Cardiac atrium fibroblast (primary cell): Measurements from ENCODE around the gene RAB5IF. TPM values are rescaled to one million over a fixed set of nuclear protein-coding genes. Genes with fewer than 3 reads are reported as not detected.

Experiments
- total RNA-seq: library from RNA; depleted of rRNA; stranded (reverse); fragments of >200 nt; gene quantifications from 2 replicates; pipeline ENCODE4 v1.2.3, GENCODE V29; 2015

The RAB5IF gene, protein sequence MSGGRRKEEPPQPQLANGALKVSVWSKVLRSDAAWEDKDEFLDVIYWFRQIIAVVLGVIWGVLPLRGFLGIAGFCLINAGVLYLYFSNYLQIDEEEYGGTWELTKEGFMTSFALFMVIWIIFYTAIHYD
- 98.3 and 102 TPM in 2 replicates for total RNA-seq

DNA sequence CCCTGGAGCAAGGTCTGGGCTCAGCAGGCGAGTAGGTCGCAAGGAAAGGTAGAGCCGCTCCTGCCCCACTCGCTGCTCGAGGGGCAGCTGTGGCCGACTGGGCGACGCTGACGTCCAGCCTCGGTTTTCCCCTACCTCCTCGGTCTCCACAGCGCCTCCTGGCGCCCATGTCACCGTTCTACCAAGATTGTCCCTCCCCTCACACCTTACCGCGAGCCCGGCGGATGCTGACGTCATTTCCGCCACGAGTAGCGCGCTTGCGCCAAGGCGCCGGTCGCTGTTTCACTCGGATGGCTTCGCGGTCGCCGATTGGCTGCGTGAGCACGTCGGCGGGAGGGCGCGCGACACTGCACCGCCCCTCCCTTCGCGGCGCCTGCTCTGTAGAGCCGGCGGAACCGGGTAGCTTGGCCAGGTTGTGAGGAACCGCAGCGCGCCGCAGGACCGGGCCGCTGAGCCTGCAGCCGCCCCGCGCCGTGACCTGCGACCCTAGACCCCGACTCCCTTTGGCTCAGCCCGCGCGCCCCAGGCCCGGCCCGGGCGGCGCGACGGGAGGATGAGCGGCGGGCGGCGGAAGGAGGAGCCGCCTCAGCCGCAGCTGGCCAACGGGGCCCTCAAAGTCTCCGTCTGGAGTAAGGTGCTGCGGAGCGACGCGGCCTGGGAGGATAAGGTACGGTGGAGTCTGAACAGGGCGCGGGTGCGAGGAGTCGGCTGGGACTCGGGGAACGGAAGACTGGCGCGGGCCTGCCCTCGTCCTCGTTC, at the start of gene RAB5IF:
Gene RAB5IF (plus strand): TSS at position 381 of the 759 bp plus-strand sequence. CDS start 173 bp downstream, at position 554.

DNA sequence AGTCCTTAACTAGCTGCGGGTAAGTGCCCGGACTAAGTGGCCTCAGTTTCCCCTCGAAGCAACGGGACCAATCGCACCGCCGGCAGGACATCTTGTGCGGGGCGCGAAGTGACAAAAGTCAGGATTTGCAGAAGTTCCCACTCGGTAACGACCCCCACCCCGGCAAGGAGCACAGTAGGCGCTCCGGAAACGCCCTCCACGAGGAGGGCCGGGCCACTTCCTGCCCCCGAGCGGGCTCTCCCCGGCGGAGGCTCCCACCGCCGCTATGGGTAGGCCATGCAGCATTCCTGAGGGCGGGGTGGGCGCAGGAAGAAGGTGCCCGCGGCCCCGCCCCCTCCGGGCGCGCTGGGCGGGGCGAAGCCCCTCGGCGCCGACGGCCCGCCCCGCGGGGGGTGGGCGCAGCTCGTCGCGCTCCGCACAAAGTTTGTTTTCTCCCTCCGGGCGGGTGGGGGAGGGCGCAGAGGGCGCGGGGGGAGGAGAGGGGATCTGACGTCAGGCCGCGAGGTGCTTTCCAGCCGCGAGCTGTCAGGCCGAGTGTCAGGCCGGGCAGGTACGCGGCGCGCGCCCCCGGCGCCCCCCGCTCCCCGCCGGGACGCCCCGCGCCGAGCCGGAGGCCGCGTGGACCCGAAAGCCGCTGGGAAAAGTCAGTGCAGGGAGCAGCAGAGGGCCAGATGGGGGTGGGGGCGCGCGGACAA, 32.3 kb upstream of the RAB5IF start, which contains the start of gene TGIF2:
Gene TGIF2 (plus strand): TSS at position 495 of the 695 bp plus-strand sequence. CDS start 5,178 bp downstream, outside the sequence.

DNA sequence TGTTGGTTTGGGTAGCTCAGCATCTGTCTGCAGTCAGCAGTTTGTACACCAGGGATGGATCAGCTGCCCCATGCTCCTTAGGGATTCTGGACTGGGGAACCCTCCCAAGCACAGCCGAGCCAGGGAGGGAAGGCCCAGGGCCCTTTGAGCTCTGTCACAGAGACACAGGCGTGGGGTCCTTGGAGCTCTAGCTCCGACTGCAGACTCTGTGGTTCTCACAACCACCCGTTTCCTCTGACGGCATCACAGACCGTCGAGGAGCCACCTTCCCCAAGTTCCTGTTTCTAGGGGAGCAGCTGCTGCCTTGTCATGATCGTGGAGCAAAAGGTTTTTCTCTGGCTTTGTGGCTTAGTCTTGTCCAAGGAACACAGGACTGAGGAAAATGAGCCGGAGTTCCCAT, 40.4 kb downstream of the RAB5IF start, which contains the start of gene SLA2:
Gene SLA2 (minus strand): TSS at position 199 of the 400 bp plus-strand sequence. CDS start 4,861 bp downstream, outside the sequence.

Other genes starting within 250 kb of the RAB5IF start
- gene MYL9, start 64.3 kb upstream of the RAB5IF start, total RNA-seq = 97.7 and 116 TPM in 2 replicates
- 3.2 and 7.8 TPM in 2 replicates for gene TGIF2, start 32.2 kb upstream of the RAB5IF start, total RNA-seq
- gene SLA2, start 40.4 kb downstream of the RAB5IF start, total RNA-seq = not detected in 2 replicates
- gene NDRG3, start 140.3 kb downstream of the RAB5IF start, total RNA-seq = 9.4 and 17.8 TPM in 2 replicates
- 9.1 and 9.4 TPM in 2 replicates for gene DSN1, start 168.0 kb downstream of the RAB5IF start, total RNA-seq